K562 (cell line): ENCODE data around the gene C20orf173. TPM values are rescaled to one million over a fixed set of nuclear protein-coding genes. Genes with fewer than 3 reads are reported as not detected.

Source experiments
- ATF7 ChIP-seq: fragments of 450-650 bp; IDR thresholded peaks from 2 replicates; pipeline ENCODE4 v1.7.1; 2014; ENCODE audit warnings: mild to moderate bottlenecking, moderate library complexity
- CREM ChIP-seq: IDR thresholded peaks from 2 replicates; pipeline ENCODE4 v1.6.1; 2014; ENCODE audit warnings: antibody characterized with exemption, low read depth
- DMBX1 ChIP-seq: fragments of 250-450 bp; sonication (Bioruptor Pico); IDR thresholded peaks from 2 replicates; pipeline ENCODE4 v1.8.0; 2022; ENCODE audit warnings: inconsistent platforms, mild to moderate bottlenecking, moderate library complexity, borderline replicate concordance
- ETV6 ChIP-seq, 3 experiments: fragments of 150-350 bp in 1 of 3; sonication (generic) in 1 of 3; formaldehyde crosslinking in 1 of 3; IDR thresholded peaks; 2 replicates each; pipeline versions ENCODE4 v1.6.1 to v1.8.0; 2014 to 2022; ENCODE audit warnings: borderline replicate concordance in 2 of 3, low read depth in 2 of 3, antibody characterized with exemption in 1 of 3, low read length in 1 of 3, mild to moderate bottlenecking in 1 of 3, missing genetic modification reagents in 1 of 3
- EWSR1 ChIP-seq: fragments of 450-650 bp; IDR thresholded peaks from 2 replicates; pipeline ENCODE4 v1.6.1; 2018; ENCODE audit warnings: borderline replicate concordance, mild to moderate bottlenecking, low read depth, moderate library complexity; ENCODE audit not compliant: partially characterized antibody
- FOXK1 ChIP-seq: sonication (generic); formaldehyde crosslinking; IDR thresholded peaks from 2 replicates; pipeline ENCODE4 v1.8.0; 2022; ENCODE audit warnings: missing genetic modification reagents, mild to moderate bottlenecking, borderline replicate concordance
- GABPA ChIP-seq: fragments of 200-800 bp; sonication (Bioruptor generic); conservative IDR thresholded peaks from 2 replicates; pipeline ENCODE4 v1.6.1; 2016; ENCODE audit warnings: low read depth, missing genetic modification characterization, missing compliant biosample characterization
- KAT8 ChIP-seq: fragments of 450-650 bp; IDR thresholded peaks from 2 replicates; pipeline ENCODE4 v1.6.1; 2016; ENCODE audit warnings: low read depth, mild to moderate bottlenecking
- KDM5B ChIP-seq: fragments of 200-600 bp; sonication (generic); IDR thresholded peaks from 2 replicates; pipeline ENCODE4 v1.6.1; 2012; ENCODE audit warnings: low read depth, mild to moderate bottlenecking, moderate library complexity, low read length, control low read depth, inconsistent platforms; ENCODE audit not compliant: insufficient replicate concordance
- KLF13 ChIP-seq: fragments of 450-650 bp; IDR thresholded peaks from 2 replicates; pipeline ENCODE4 v1.6.1; 2016; ENCODE audit warnings: missing genetic modification characterization, low read depth, mild to moderate bottlenecking, missing compliant biosample characterization, moderate library complexity, borderline replicate concordance
- L3MBTL2 ChIP-seq: fragments of 450-650 bp; IDR thresholded peaks from 2 replicates; pipeline ENCODE4 v1.6.1; 2016; ENCODE audit warnings: mild to moderate bottlenecking, moderate library complexity
- LCOR ChIP-seq: sonication (generic); formaldehyde crosslinking; IDR thresholded peaks from 2 replicates; pipeline ENCODE4 v1.8.0; 2022; ENCODE audit warnings: mild to moderate bottlenecking, missing genetic modification reagents
- NR1H2 ChIP-seq: sonication (generic); formaldehyde crosslinking; IDR thresholded peaks from 2 replicates; pipeline ENCODE4 v1.4.0; 2020; ENCODE audit warnings: mild to moderate bottlenecking, missing genetic modification reagents
- POLR2G ChIP-seq: fragments of 200-400 bp; formaldehyde crosslinking; IDR thresholded peaks from 2 replicates; pipeline ENCODE4 v1.6.1; 2017; ENCODE audit warnings: low read depth, mild to moderate bottlenecking, antibody characterized with exemption, low read length, moderate library complexity
- PTTG1 ChIP-seq: fragments of 450-650 bp; IDR thresholded peaks from 2 replicates; pipeline ENCODE4 v1.6.1; 2016; ENCODE audit warnings: low read depth, mild to moderate bottlenecking, missing genetic modification characterization, missing compliant biosample characterization
- RAD51 ChIP-seq: fragments of 450-650 bp; IDR thresholded peaks from 2 replicates; pipeline ENCODE4 v1.7.1; 2016; ENCODE audit warnings: low read depth, mild to moderate bottlenecking, borderline replicate concordance
- SAFB ChIP-seq: fragments of 200-400 bp; formaldehyde crosslinking; IDR thresholded peaks from 2 replicates; pipeline ENCODE4 v1.6.1; 2017; ENCODE audit warnings: low read depth, low read length, borderline replicate concordance
- SREBF1 ChIP-seq: fragments of 150-350 bp; IDR thresholded peaks from 2 replicates; pipeline ENCODE4 v1.6.1; 2014; ENCODE audit warnings: antibody characterized with exemption, low read depth, low read length, borderline replicate concordance
- TAL1 ChIP-seq: fragments of 450-650 bp; IDR thresholded peaks from 2 replicates; pipeline ENCODE4 v1.6.1; 2016; ENCODE audit warnings: mild to moderate bottlenecking
- TOE1 ChIP-seq, 2 experiments: fragments of 450-650 bp in 1 of 2; sonication (generic) in 1 of 2; formaldehyde crosslinking in 1 of 2; IDR thresholded peaks; 2 replicates each; pipeline versions ENCODE4 v1.7.1 to v1.8.0; 2016 to 2022; ENCODE audit warnings: borderline replicate concordance in 2 of 2, mild to moderate bottlenecking in 2 of 2, antibody characterized with exemption in 1 of 2, inconsistent platforms in 1 of 2, low read depth in 1 of 2, missing genetic modification reagents in 1 of 2, moderate library complexity in 1 of 2
- ZEB2 ChIP-seq: fragments of 450-650 bp; IDR thresholded peaks from 2 replicates; pipeline ENCODE4 v1.6.1; 2016
- ZNF324 ChIP-seq: fragments of 250-450 bp; sonication (Bioruptor Pico); IDR thresholded peaks from 2 replicates; pipeline ENCODE4 v1.4.0; 2020; ENCODE audit warnings: mild to moderate bottlenecking
- ZNF780A ChIP-seq: fragments of 250-450 bp; sonication (Bioruptor Pico); IDR thresholded peaks from 2 replicates; pipeline ENCODE4 v1.5.0; 2021; ENCODE audit warnings: mild to moderate bottlenecking
- polyA plus RNA-seq, 8 experiments: library from polyadenylated mRNA; depleted of rRNA in 4 of 8; stranded (reverse) in 5 of 8; unstranded in 3 of 8; fragments of >200 nt; fragmentation: Nextera tagmentation in 2 of 8; fragmentation: Illumina TruSeq in 1 of 8; extraction: Ambion mirVana in 2 of 8; extraction: Trizol in 1 of 8; gene quantifications; 2 replicates each; pipeline versions ENCODE4 v1.2.1 to v1.2.3, GENCODE V29; 2011 to 2014; ENCODE audit warnings: inconsistent platforms in 1 of 8, missing spikeins in 1 of 8
- total RNA-seq, 7 experiments: library from RNA; depleted of rRNA in 6 of 7; stranded (reverse); fragments of >200 nt in 6 of 7; fragmentation: Illumina TruSeq in 2 of 7; extraction: Trizol in 2 of 7; gene quantifications; 2 replicates each; pipeline versions ENCODE4 v1.2.1 to v1.2.3, GENCODE V29; 2011 to 2021; ENCODE audit warnings: low replicate concordance in 1 of 7
- TF ChIP-seq, protein P1 (sequence below): IDR thresholded peaks from 2 replicates; pipeline ENCODE4 v1.6.1; 2016; ENCODE audit warnings: missing genetic modification characterization, missing compliant biosample characterization
- TF ChIP-seq, protein P2 (sequence below): conservative IDR thresholded peaks from 2 replicates; pipeline ENCODE4 v1.6.1; 2011; ENCODE audit warnings: low read depth, mild to moderate bottlenecking, low read length; ENCODE audit not compliant: control insufficient read depth

C20orf173 gene
- total and polyA plus RNA-seq, 9 of the 15 experiments (the other 6 are each of a cell fraction or from before 2014, with no cell fraction given) = not detected

DNA sequence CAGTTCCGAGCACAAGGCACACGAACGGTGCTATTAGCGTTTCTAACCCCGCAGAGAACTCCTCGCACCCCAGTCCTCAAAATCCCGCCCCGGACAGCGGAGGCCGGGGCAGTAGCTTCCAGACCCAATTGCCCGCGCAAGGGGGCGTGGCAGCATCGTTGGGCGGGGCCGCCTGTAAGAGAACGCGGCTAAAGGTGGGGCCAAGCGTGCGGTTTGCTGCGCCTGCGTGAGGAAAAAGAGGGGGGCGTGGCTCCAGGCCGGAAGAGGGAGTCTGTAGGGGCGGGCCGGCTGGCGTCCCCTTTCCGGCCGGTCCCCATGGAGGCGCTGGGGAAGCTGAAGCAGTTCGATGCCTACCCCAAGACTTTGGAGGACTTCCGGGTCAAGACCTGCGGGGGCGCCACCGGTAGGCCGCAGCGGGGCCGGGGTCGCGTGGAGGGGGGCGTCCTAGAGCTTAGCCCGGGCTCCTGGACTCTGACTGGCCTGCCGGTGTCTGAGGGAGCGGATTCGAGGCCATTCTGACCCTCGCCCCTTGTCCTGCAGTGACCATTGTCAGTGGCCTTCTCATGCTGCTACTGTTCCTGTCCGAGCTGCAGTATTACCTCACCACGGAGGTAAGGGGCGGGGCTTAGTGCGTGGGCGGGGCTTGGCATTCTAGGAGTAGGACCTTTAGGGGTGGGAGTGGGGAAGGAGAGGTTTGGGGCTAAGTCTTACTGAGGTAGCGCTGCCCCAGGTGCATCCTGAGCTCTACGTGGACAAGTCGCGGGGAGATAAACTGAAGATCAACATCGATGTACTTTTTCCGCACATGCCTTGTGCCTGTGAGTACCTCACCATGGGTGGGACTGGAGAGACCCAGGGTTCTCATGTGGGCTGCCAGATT is 12.6 kb upstream of the C20orf173 start, which contains the start of gene ERGIC3 (continued):
- no peak for TF ChIP-seq ETV6 (IDR thresholded peaks at IDR 0.05; ENCODE audit: borderline replicate concordance in 1 of 2, low read depth in 2 of 2, low read length in 1 of 2)
- peak; percentile 70; the same call in 1 of the 2 replicates for TF ChIP-seq ETV6 (CRISPR knock-in tag; IDR thresholded peaks at IDR 0.05; ENCODE audit: borderline replicate concordance)
- TF ChIP-seq KDM5B = peak; percentile 57
- TF ChIP-seq DMBX1 = peak; percentile 13; the same call in 1 of the 2 replicates
- 0 out of 2 replicates have a peak, but pooled peaks have one; percentile 34 for TF ChIP-seq FOXK1 (CRISPR knock-in tag)
- TF ChIP-seq RAD51 = no peak
- no peak for TF ChIP-seq ZEB2
- TF ChIP-seq PTTG1 (tag) = no peak
- no peak for TF ChIP-seq SAFB
- TF ChIP-seq LCOR = peak; percentile 51; the same call in 1 of the 2 replicates
- TF ChIP-seq CREM = no peak
- no peak for TF ChIP-seq KAT8
- TF ChIP-seq, protein P1, sequence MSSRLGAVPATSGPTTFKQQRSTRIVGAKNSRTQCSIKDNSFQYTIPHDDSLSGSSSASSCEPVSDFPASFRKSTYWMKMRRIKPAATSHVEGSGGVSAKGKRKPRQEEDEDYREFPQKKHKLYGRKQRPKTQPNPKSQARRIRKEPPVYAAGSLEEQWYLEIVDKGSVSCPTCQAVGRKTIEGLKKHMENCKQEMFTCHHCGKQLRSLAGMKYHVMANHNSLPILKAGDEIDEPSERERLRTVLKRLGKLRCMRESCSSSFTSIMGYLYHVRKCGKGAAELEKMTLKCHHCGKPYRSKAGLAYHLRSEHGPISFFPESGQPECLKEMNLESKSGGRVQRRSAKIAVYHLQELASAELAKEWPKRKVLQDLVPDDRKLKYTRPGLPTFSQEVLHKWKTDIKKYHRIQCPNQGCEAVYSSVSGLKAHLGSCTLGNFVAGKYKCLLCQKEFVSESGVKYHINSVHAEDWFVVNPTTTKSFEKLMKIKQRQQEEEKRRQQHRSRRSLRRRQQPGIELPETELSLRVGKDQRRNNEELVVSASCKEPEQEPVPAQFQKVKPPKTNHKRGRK (tag) = no peak
- TF ChIP-seq POLR2G = peak; percentile 91
- no peak for TF ChIP-seq EWSR1
- peak; percentile 92 for TF ChIP-seq ATF7
- TF ChIP-seq L3MBTL2 = peak; percentile 95
- no peak for TF ChIP-seq ZNF780A (CRISPR knock-in tag)
- TF ChIP-seq KLF13 (tag) = peak; percentile 95
- TF ChIP-seq TOE1 (IDR thresholded peaks at IDR 0.05; ENCODE audit: borderline replicate concordance) = peak; percentile 39; the same call in 1 of the 2 replicates
- no peak for TF ChIP-seq TOE1 (CRISPR knock-in tag; IDR thresholded peaks at IDR 0.05; ENCODE audit: borderline replicate concordance, low read depth)
- TF ChIP-seq GABPA = peak; percentile 96
- no peak for TF ChIP-seq NR1H2 (CRISPR knock-in tag)
- no peak for TF ChIP-seq ZNF324 (CRISPR knock-in tag)
- TF ChIP-seq TAL1 = no peak
- TF ChIP-seq, protein P2, sequence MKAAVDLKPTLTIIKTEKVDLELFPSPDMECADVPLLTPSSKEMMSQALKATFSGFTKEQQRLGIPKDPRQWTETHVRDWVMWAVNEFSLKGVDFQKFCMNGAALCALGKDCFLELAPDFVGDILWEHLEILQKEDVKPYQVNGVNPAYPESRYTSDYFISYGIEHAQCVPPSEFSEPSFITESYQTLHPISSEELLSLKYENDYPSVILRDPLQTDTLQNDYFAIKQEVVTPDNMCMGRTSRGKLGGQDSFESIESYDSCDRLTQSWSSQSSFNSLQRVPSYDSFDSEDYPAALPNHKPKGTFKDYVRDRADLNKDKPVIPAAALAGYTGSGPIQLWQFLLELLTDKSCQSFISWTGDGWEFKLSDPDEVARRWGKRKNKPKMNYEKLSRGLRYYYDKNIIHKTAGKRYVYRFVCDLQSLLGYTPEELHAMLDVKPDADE = peak; percentile 80
- no peak for TF ChIP-seq SREBF1
